Thoracic aorta (tissue), 2 donors: ENCODE data around the gene TNS3. TPM values are rescaled to one million over a fixed set of nuclear protein-coding genes. Genes with fewer than 3 reads are reported as not detected.
"Not testable (repeated sequence)": the region's sequence is repeated elsewhere in the genome, so short reads cannot be mapped to it uniquely, and the experiment has no call there.

Experiments
- ATAC-seq: fragments of 150-250 bp; one replicate; pipeline ENCODE4 v1.8.0; 2017; ENCODE audit warnings: low read depth; ENCODE audit not compliant: insufficient number of reproducible peaks, low FRiP score
- DNase-seq: peaks from one replicate; pipeline ENCODE4 v3.0.0-alpha.2; 2020; ENCODE audit warnings: low spot score
- H3K27ac ChIP-seq, 2 donors: fragments of 200-600 bp; sonication (generic); 1 replicate in 1 of 2; 2 replicates in 1 of 2; pipeline ENCODE4 v1.5.1; 2016; ENCODE audit warnings: mild to moderate bottlenecking in 2 of 2, moderate library complexity in 2 of 2
- H3K27me3 ChIP-seq: fragments of 200-600 bp; sonication (generic); replicated peaks from 2 replicates; pipeline ENCODE4 v1.6.0; 2016; ENCODE audit warnings: mild to moderate bottlenecking; ENCODE audit not compliant: insufficient read depth
- H3K36me3 ChIP-seq: fragments of 200-600 bp; sonication (generic); one replicate; pipeline ENCODE4 v1.5.1; 2016
- H3K4me1 ChIP-seq, 2 donors: fragments of 200-600 bp; sonication (generic); 1 replicate in 1 of 2; 2 replicates in 1 of 2; pipeline versions ENCODE4 v1.5.1 to v1.6.0; 2016; ENCODE audit warnings: low read depth in 2 of 2, mild to moderate bottlenecking in 1 of 2; ENCODE audit not compliant: control insufficient read depth in 1 of 2
- H3K4me3 ChIP-seq: fragments of 200-600 bp; sonication (generic); 2 replicates; pipeline ENCODE4 v1.5.1; 2016; ENCODE audit warnings: mild to moderate bottlenecking
- H3K9me3 ChIP-seq: fragments of 200-600 bp; sonication (generic); 2 replicates; pipeline ENCODE4 v1.5.1; 2016
- total RNA-seq, 2 donors: library from RNA; depleted of rRNA; stranded (reverse); fragments of >200 nt; gene quantifications; one replicate each; pipeline versions ENCODE4 v1.1.0 to v1.2.3, GENCODE V29; 2016
- TF ChIP-seq, protein P1 (sequence below): fragments of 200-600 bp; sonication (generic); IDR thresholded peaks from one replicate; pipeline ENCODE4 v1.5.1; 2019; ENCODE audit warnings: antibody characterized with exemption

The TNS3 gene
- total RNA-seq, 2 donors from 2014 or later, result 138 to 151 TPM

DNA sequence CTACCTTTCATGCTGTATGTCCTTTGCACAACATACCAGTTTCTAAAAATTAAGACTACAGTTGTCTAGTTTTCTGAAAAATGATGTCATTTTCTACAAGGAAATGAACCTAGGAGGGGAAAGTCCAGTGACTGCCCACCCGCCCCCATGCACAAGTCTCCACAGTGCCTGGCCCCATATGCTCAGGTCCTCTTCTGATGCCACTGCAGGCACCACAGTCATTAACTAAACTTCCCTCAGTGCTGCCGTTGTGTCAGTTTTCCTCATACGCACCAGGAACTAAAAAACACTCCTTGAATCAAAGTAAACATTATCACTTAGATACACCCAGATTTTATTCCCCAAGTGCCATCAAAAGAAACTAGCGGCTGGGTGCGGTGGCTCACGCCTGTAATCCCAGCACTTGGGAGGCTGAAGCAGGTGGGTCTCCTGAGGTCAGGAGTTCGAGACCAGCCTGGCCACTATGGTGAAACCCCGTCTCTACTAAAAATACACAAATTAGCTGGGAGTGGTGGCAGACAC is 6.9 kb upstream of the TNS3 start:
- ATAC-seq (no peak), DNase-seq (no peak)
- Histone ChIP-seq H3K36me3 (no peaks in the 10 kb centered on the region), H3K9me3 (no peaks in the 10 kb centered on the region), H3K27me3 (no peaks in the 10 kb centered on the region), H3K4me1 (peaks cover 34 to 64% of the 10 kb centered on the region in 2 donors), H3K27ac (peak overlapping the region in 1 of 2 donors; percentile 15), H3K4me3 (no peak overlapping the region)
- TF ChIP-seq, protein P1, sequence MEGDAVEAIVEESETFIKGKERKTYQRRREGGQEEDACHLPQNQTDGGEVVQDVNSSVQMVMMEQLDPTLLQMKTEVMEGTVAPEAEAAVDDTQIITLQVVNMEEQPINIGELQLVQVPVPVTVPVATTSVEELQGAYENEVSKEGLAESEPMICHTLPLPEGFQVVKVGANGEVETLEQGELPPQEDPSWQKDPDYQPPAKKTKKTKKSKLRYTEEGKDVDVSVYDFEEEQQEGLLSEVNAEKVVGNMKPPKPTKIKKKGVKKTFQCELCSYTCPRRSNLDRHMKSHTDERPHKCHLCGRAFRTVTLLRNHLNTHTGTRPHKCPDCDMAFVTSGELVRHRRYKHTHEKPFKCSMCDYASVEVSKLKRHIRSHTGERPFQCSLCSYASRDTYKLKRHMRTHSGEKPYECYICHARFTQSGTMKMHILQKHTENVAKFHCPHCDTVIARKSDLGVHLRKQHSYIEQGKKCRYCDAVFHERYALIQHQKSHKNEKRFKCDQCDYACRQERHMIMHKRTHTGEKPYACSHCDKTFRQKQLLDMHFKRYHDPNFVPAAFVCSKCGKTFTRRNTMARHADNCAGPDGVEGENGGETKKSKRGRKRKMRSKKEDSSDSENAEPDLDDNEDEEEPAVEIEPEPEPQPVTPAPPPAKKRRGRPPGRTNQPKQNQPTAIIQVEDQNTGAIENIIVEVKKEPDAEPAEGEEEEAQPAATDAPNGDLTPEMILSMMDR, result no peak

DNA sequence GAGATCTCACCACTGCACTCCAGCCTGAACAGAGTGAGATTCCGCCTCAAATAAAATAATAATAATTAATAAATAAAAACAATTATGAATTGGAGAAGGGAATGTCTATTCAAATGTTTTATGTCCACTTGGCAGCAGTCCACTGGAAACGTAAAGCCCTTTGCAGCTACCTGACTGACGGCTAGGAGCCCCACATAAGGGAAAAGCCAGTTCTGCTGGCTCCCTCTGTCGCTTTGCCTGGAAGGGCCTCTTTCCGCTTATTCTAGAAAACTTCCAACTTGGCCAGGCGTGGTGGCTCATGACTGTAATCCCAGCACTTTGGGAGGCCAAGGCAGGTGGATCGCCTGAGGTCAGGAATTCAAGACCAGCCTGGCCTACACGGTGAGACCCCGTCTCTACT is 6.1 kb upstream of the TNS3 start:
- no peak for ATAC-seq

DNA sequence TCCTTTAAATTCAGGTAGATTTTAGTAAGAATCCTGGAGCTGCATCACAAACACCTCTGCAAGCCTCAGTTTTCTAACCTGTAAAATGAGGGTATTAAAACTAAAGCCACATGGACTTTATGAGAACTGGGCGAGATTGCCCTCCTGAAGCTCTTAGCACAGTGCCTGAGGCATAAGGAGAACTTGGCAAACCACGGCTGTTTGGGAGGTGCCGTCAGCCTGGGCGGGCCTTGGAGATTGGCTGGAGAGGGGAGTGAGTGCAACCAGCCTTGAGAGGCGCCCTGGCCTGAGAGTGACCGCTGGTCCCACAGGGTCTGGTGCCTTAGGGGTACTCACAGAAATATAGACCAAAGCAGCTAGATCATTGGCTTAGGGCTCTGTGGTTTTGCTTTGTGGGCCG is 5.4 kb upstream of the TNS3 start:
- DNase-seq (no peak), ATAC-seq (no peak)
- no peaks in the 10 kb centered on the region for H3K36me3 ChIP-seq
- no peaks in the 10 kb centered on the region for H3K9me3 ChIP-seq
- peaks cover 48 to 78% of the 10 kb centered on the region in 2 donors for H3K4me1 ChIP-seq
- no peak overlapping the region for H3K27ac ChIP-seq
- H3K4me3 ChIP-seq, result no peak overlapping the region
- TF ChIP-seq, protein P1, result no peak
- no peaks in the 10 kb centered on the region for H3K27me3 ChIP-seq

More for the DNA sequence above, 6.1 kb upstream of the TNS3 start:
- no peaks in the 10 kb centered on the region for H3K27me3 ChIP-seq
- H3K27ac ChIP-seq, result no peak overlapping the region
- H3K4me1 ChIP-seq, result peaks cover 42 to 72% of the 10 kb centered on the region in 2 donors
- no peaks in the 10 kb centered on the region for H3K36me3 ChIP-seq
- no peak for DNase-seq
- no peak overlapping the region for H3K4me3 ChIP-seq
- no peaks in the 10 kb centered on the region for H3K9me3 ChIP-seq
- TF ChIP-seq, protein P1, result no peak

DNA sequence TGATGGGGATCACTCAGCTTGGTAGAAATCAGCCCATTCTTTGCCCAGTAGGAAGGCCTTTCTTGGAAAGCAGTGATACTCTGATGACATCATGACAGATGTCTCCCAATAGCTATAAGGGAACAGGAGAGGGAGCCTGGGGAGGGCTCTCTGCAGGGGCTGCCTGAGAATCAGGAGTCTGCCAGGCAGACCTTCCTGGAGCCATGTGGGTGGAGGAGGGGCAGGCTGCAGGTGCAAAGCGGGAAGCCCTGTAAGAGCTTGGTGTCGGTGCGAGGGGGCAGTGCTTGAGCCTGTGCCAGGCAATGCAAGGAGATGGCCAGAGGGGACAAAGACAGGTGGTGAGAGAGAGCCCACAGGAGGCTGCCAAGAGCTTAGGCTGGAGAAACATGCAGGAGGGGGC is 5.0 kb upstream of the TNS3 start:
- Histone ChIP-seq H3K9me3 (no peaks in the 10 kb centered on the region), H3K4me1 (peaks cover 48 to 77% of the 10 kb centered on the region in 2 donors), H3K4me3 (no peak overlapping the region), H3K36me3 (no peaks in the 10 kb centered on the region), H3K27me3 (no peaks in the 10 kb centered on the region), H3K27ac (no peak overlapping the region)
- no peak for DNase-seq
- no peak for ATAC-seq
- TF ChIP-seq, protein P1, result no peak

DNA sequence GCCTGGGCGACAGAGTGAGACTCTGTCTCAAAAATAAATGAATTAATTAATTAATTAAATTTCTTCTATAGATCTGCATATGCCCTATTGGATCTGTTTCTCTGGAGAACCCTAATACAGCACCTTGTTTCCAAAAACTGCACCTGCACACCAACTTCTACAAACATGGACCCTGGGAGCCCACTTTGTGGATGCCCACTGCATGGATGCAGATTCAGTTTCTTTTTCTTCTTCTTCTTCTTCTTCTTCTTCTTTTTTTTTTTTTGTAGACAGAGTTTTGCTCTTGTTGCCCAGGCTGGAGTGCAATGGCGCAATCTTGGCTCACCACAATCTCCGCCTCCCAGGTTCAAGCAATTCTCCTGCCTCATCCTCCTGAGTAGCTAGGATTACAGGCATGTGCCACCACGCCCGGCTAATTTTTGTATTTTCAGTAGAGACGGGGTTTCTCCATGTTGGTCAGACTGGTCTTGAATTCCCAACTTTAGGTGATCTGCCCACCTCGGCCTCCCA is 4.3 kb upstream of the TNS3 start:
- peaks cover 43 to 70% of the 10 kb centered on the region in 2 donors for H3K4me1 ChIP-seq
- H3K9me3 ChIP-seq, H3K27ac ChIP-seq, ATAC-seq, H3K4me3 ChIP-seq, DNase-seq, H3K36me3 ChIP-seq, H3K27me3 ChIP-seq: not testable (repeated sequence)

DNA sequence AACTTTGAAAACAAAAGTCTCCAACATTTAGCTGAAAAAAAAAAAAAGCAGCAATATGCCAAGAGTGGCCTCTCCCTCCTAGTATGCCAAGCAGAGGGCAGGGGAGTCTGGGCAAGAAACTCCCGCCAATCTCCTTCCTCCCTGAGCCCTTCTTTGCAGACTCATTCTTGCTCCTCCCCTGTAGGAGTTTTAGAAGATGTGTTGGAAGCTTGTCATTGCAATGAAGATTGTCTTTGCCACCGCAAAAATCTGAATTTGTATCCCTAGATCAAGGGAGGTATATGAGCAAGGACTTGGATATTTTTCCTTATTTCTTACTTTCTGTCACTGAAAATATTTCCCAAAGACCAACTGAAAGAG is 2.6 kb upstream of the TNS3 start:
- no peaks in the 10 kb centered on the region for H3K36me3 ChIP-seq
- no peaks in the 10 kb centered on the region for H3K9me3 ChIP-seq
- TF ChIP-seq, protein P1, result no peak
- H3K27ac ChIP-seq, result peak overlapping the region; percentile 83 to 91
- H3K27me3 ChIP-seq, result no peaks in the 10 kb centered on the region
- no peak for ATAC-seq
- no peak for DNase-seq
- peaks cover 48 to 71% of the 10 kb centered on the region in 2 donors for H3K4me1 ChIP-seq
- H3K4me3 ChIP-seq, result peak overlapping the region; percentile 22
